ENCODE measurements around the gene DPP6.

DNA sequence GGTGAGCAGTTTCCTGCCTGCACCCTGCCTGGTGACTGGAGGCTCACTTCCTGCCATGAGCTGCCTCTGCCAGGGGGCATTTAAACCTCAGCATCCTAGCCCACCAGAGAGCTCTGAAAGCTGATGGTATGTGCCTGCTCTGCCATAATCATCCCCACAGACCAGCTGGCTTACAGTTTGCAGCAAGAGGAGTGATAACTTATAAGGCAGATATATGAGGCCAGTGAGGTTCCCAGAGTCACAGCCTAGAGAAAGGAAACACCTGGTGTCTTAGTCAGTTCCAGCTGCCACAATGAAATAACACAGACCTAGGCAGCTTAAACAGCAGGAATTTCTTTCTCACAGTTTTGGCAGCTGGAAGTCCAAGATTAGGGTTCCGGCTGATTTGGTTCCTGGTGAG, 718.8 kb downstream of the DPP6 start:
- TF ChIP-seq, protein P1, sequence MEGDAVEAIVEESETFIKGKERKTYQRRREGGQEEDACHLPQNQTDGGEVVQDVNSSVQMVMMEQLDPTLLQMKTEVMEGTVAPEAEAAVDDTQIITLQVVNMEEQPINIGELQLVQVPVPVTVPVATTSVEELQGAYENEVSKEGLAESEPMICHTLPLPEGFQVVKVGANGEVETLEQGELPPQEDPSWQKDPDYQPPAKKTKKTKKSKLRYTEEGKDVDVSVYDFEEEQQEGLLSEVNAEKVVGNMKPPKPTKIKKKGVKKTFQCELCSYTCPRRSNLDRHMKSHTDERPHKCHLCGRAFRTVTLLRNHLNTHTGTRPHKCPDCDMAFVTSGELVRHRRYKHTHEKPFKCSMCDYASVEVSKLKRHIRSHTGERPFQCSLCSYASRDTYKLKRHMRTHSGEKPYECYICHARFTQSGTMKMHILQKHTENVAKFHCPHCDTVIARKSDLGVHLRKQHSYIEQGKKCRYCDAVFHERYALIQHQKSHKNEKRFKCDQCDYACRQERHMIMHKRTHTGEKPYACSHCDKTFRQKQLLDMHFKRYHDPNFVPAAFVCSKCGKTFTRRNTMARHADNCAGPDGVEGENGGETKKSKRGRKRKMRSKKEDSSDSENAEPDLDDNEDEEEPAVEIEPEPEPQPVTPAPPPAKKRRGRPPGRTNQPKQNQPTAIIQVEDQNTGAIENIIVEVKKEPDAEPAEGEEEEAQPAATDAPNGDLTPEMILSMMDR (conservative IDR thresholded peaks at IDR 0.05; ENCODE audit: low read depth, low read length) = no peak
- TF ChIP-seq EZH2 (IDR thresholded peaks at IDR 0.05; ENCODE audit: low read length, unreplicated experiment) = no peak
